ENCODE results near the gene RTL5.
"Not testable (repeated sequence)": the region's sequence is repeated elsewhere in the genome, so short reads cannot be mapped to it uniquely, and the experiment has no call there.

Gene RTL5
- total RNA-seq = 2.6 to 21.4 (median 6.5) reads per million in 17 experiments

DNA sequence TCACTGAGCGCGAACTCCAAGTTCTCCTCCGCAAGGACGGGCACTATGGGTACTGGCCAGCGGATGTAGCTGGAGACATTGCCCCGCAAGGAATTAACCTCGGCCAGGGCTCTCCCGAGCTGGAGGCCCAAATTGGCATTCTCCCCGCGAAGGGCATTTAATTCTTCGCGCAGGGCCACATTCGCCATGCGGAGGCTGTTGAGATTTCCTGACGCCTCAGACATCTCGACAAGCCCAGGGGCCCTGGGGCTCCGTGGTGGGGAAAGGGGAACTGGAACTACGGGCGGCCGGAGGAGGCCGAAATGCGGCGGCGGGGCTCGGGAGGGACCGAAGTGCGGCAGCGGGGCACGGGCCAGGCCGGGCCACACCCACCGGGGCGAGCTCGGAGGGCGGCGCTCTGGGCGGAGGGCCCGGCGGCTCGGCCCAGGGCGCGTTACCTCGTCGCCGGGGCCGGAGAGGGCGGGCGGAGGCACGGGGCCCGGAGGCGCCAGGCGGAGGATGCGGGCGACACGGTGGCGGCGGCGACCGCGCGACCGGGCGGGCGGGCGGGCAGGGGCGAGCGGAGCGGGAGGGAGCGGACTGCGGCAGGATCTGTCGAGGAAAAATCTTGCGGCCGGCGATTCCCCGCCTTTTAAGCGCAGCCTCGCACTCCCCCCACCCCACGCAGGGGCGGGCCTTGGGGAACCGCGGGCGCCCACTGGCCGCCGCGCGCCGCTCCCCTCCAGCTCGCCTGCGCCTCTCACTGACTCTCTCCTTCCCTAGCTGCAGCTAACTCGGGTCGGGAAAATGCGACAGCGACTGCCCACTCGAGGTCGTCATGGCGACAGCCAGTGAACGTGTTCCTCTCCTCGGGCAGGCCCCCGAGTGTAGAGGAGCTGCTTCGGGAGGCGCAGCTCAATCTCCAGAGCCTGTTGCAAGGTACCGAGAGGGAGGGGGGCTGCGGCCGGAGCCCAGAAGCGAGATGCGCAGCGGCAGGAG, at the start of gene RTL5:
RTL5 (minus strand) TSS at position 599 of the 978 bp plus-strand sequence.
- peak; percentile 83 to 91 (median 90) for DNase-seq

DNA sequence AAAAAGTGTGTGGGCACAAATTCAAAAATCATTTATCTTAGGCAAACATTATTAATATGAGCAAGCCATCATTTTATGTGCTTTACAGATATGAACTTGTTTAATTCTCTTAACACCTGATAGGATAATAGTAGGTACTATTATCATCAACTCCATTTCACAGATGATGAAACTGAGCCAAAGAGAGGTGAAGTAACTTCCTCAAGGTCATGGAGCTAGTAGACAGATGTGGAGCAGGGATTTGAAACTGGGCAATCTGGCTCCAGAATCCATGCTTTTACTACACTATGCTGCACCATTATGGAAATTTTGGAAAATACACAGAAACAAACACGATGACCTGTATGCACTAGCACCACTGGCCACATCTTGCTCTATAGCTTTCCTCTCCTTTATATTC, 48.8 kb upstream of the RTL5 start:
- peak in 2 of 4 experiments; percentile 3 to 21 for DNase-seq

DNA sequence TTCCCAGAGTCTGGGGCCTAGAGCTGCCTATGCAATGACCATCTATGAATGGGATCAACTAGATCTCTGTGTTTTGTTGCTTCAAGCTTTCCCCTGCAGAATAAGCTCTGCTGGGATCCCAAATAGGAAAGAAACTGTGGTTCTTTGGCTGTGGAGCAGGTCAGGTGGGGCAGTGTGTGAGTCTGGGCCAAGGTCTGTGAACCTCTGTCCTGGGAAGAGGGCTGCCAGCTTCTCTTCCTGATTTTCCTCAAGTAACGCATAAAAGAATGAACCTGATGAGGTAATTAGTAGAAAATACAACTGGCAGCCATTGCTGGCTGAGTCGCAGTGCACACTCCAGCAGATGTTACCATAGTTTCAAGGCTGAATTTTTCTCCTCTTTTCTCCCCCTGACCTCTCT, 45.3 kb upstream of the RTL5 start:
- no peak for DNase-seq

DNA sequence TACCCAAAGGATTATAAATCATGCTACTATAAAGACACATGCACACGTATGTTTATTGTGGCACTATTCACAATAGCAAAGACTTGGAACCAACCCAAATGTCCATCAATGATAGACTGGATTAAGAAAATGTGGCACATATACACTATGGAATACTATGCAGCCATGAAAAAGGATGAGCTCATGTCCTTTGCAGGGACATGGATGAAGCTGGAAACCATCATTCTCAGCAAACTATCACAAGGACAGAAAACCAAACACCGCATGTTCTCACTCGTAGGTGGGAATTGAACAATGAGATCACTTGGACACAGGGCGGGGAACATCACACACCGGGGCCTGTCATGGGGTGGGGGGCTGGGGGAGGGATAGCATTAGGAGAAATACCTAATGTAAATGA, 44.6 kb upstream of the RTL5 start:
- not testable (repeated sequence) for DNase-seq

DNA sequence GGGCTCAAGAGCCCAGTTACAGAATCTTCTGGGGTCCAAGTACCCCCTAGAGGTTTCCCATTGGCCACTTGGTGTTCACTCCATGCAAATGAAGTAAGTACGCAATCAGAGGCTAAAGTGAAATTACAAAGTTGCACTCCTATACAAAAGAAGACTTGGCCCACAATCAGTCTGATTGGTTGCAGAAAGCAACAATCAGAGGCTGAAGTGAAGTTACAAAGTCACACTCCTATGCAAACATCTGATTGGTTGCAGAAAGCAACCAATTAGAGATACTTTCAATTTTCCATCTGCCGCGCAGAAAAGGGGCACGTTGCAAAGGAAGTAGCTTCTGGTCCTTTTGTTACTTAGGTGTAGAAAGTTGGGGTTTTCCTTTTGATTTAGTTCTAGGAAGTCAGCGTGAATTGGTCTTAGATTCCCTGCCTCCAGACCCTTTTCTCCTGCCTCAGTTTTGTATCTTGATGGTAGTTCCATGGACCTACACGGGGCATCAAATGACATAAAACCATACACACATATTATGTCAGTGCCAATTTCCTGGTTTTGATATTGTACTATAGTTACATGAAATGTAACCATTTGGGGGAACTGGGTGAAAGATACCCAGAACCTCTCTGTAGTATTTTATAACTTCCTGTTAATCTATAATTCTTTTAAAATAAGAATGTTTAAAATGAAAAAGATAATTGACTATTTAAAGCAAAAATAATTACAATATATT, 37.5 kb upstream of the RTL5 start:
- peak; percentile 7 to 56 (median 40) for DNase-seq

DNA sequence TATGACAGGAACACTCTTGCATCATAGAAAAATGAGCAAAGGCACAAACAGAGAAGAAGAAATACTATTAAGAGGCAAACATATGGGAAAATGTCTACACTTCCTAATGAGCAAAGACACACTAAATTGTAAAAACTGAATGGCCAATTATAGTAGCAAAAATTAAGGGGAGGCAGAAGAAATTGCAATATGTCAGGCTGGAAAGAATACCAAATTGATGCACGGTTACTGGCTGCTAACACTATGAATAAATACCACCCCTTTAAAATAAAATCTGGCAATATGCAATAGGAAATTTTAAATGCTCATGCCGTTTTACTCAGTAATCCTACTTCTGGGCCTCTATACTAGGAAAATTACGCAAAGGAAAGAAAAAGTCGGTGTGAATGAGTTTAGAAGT, 33.8 kb upstream of the RTL5 start:
- no peak for DNase-seq

DNA sequence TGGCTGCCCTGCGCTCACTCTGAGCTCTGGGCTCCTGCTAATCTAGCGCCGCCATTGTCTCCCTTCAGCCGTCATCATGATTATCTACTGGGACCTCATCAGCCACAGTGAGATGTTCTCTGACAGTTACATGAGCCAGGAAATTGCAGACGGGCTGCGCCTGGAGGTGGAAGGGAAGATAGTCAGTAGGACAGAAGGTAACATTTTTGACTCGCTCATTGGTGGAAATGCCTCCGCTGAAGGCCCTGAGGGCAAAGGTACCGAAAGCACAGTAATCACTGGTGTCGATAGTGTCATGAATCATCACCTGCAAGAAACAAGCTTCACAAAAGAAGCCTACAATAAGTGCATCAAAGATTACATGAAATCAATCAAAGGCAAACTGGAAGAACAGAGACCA, 28.1 kb upstream of the RTL5 start:
- no peak for DNase-seq

DNA sequence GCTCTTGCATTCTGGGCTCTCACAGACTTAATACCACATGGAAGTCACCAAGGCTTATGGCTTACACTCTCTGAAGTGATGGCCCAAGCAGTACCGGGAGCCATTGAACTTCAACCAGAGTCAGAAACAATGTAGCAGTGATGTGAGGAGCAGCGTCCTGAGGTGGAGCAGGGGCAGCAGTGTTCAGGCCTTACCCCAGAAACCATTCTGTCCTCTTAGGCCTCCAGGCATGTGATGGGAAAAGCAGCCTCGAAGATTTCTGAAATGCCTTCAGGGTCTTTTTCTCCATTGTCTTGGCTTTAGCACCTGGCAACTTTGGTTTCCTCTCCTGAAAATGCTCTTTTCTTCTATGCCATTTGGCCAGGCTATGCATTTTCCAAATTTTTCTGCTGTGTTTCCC, 27.1 kb upstream of the RTL5 start:
- no peak for DNase-seq

DNA sequence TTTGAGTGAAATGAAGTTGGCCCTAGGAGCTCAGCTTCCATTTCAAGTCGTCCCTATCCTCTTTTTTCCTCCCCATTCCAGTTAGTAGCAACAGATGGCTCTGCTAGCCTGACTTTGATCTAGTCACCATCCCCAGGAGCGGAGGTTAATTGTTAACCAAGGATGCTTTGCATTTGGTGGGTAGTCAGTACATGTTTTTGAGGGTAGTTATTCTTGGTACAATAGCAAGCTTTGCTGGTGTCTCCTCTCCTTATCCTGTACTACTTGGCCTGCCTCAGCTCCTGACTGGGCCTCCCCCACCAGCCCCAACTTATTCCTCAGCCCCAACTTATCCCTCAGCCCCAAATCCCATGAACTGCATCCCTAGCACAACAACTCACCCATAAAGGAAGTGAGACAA, 14.8 kb upstream of the RTL5 start:
- DNase-seq = no peak

DNA sequence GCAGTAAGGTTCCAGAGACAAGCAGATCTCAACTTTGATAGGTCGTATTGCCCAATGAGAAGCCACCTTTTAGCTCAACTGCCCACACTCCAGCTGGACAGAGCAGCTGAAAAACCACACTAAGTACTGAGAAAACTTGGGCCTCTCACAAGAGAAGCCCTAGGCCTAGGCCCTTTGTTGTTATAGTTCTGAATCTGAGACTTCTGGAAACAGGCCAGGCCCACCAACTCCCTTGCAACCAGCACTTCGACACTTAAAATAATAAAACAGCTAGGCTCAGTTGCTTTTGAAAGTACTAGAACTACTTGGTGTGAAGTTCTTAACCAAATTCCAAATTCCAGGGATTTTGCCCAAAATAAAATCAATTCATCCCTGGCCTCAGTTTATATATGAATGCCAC, 13.5 kb upstream of the RTL5 start:
- DNase-seq = no peak

DNA sequence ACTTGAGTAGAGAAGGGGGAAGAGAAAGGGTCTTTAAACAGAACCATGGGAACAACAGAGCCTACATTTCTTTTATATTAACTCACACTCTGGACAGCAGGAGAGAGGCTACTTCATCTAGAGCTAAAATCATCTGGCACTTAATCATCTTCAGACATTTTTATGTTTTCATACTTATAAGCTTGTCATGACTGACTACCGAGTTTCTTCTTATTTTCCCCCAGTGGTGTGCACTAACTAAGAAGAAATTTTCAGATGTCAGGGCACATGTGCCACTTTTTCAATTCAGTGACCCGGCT, 11.8 kb upstream of the RTL5 start:
- no peak for DNase-seq

DNA sequence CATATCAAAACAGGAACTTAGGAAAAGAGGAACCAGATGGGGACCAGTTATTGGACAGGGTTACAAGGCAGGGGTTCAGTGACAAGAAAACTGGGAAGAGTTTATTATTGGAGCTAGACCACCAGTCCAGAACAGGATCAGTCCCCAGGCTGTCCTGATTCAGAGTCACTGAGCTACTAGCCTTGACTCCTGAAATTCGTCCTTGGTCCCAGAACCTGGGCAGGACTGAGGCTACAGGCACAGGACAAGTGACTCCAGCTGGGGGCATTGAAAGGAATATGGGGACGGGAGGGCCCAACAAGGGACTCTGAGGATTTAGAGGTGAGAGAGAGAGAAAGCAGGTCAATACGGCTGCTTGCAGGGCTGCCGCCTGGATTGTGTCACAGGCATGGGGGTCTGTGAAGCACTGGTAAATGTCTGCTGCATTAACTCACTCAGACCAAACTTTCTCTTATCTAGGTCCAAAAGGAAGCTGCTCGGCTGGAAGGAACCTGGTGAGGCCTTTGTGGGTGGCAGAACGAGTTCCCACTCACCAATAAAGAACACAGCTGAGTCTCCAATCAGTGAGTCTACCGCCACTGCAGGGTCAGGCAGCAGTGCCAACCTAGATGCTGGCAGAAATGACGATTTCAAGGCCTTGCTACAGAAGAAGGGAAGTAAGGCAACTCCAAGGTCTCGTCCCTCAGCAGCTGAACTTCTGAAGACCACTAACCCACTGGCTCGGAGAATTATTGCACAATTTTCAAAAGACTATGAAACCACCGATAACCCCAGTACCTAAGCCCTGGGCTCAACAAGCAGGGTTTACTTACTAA, 11.3 kb upstream of the RTL5 start:
- DNase-seq = peak in 2 of 4 experiments; percentile 21 to 26

DNA sequence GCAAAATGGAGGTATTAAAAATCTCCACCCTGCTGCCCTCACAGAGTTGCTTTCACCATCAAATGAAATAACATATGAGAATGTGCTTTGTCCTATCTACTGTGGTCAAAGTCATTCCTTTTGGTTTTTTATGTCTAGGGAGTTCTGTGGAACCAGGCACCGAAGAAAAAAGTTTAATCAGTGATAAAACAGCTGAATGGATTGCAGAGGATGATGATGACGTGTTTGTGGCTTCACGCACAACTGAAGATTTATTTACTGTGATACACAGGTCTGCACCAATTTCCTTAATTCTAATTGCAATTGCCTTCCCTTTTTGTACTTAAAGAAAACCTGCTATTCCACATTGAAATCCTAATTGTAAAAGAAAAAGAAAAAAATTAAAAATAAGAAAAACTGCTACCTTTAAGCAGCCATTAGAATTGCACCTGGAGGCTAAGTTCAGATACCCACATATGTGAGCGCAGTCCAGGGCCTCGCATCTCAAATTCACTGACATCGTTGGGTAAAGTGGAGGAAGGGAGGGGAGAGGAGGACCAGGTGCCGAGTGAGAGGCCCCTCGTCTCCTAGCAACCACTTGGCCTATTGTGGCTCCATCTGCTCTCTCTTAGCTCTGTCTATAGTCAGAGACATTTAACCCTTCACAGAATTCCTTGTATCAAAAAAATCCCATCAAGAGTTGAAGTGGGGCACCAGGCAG, 10.5 kb upstream of the RTL5 start:
- DNase-seq = no peak

DNA sequence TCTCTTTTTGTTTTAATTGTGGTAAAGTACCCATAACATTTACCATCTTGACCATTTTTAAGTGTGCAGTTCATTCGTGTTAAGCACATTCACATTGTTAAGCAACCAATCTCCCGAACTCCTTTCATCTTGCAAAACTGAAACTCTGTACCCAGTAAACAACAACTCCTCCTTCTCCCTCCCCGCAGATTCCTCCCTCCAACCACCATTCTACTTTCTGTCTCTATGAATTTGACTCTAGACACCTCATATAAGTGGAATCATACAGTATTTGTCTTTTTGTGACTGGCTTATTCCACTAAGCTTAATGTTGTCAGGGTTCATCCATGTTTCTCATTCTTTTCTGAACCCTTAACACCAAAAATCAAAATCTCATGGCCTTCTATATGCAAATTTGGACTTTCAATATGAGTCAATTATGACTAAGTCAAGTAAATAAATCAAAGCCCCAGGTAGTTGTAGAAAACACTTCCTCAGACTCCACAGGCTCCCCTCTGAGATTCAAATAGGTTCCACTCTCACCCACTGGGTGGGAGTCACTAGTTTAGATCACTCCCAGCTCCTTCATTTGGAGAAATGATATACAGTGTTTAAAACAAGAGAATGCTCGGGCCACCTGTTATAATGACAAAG, 9.8 kb upstream of the RTL5 start:
- DNase-seq = no peak

DNA sequence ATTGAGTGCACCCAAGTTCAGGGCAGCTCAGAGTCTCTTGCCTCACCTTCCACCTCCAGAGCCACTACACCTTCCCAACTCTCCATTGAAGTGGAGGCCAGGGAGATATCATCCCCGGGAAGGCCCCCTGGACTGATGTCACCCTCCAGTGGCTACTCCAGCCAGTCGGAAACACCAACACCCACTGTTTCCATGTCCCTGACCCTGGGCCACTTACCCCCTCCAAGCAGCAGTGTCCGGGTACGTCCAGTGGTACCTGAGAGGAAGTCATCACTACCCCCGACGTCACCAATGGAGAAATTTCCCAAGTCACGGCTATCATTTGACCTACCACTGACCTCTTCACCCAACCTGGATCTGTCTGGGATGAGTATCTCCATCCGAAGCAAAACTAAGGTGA, 7.8 kb upstream of the RTL5 start:
- DNase-seq = no peak

DNA sequence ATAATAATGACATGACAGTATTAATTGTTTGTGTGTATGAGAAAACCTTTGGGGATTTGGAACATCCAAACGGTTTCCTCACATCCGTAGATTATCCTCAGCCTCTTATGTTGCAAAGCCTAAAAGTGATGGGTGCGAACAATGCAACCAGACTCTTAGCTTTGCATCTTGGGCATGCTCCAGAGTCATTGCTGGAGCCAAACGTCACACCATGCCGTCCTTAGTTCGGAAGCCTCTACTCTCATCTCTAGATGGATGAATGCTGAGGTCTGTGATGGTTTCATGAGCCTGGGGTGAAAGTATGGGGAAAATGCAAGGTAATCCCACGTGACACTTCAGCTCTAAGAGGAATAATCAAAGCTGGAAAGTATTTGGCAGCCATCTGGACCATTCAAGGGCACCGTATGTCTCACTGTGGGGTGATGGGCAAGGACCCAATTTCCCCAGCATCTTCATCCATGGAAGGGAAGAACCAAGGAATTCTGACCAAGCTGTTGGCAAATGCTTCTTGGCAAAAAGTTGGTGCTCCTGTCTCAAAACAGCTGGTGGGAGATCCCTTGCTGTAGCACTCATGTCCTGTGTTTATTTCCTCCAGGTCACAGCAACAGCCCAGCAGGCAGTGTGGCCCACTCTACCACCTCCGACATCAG, 6.3 kb upstream of the RTL5 start:
- DNase-seq = no peak

DNA sequence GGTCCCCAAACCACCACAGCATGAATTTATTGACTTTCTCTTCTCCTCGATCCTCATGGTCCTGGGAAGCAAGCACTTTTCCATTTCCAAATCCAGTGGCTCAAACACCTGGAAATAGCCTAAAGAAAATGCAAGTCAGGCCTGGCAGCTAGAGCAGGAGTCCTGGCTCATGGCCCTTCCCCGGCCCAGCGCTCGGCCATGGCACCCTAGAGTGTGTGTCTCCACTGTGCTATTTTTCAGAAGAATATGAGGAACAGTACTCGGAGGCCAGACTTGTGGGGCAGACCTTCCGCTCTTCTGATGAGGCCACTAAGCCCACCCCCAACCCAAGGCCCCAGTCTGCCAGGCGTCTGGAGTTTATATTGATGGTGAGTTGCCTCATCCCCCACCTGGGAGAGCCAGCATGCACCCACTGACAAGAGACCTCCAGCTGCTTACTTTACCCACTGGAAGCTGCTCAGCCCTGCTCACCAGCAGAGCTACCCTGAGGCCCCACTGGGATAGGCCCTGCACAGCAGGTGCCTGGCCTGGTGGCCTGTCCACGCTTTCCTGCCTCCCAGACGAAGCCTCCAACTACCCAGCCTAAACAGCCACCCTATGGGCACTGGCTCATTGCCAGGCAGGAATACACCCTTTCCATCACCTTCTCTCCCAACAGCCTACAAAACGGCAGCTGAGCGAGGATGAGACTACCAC, 2.3 kb upstream of the RTL5 start:
- no peak for DNase-seq

DNA sequence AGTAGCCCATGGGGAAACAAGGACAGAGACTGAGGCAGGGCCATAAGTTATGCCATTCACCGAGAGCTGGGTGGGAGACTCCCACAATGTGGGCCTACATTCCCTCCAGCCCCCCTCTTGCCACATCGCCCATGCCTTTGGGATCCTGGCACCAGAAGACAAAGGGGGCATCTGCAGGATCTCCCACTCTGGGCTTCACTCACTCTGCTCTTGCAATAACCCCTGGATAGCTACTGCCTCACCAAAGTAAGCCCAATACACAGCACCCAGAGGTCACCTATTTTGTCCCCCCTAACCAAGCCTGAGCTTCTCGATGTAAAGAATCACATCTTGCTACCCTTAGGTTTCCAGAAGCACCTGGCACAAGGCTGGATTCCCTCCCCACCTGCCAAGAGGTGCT, 741 bp upstream of the RTL5 start:
- DNase-seq = no peak

DNA sequence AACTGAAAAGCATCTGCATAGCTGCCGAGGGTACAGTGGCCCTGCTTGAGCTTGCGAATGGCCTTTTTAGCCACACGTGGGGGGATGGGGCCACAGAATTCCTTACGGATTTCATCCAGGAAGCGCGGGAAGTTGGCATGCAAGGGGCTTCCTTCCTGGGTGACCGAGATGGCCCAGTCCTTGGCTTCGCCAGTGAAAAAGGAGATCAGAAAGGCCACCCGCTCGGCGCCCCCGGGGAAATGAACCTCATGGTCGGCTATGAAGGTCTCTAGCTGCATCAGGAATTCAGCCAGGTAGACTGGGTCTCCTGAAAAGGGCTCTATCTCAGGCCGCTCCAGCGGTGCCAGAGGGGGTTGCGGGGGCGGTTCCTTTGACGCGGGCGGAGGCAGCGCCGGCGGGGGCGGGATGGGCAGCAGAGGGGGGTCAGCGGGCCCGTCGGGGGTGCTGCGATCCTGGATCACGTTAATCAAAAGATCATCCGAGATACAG, 909 bp downstream of the RTL5 start:
- no peak for DNase-seq

DNA sequence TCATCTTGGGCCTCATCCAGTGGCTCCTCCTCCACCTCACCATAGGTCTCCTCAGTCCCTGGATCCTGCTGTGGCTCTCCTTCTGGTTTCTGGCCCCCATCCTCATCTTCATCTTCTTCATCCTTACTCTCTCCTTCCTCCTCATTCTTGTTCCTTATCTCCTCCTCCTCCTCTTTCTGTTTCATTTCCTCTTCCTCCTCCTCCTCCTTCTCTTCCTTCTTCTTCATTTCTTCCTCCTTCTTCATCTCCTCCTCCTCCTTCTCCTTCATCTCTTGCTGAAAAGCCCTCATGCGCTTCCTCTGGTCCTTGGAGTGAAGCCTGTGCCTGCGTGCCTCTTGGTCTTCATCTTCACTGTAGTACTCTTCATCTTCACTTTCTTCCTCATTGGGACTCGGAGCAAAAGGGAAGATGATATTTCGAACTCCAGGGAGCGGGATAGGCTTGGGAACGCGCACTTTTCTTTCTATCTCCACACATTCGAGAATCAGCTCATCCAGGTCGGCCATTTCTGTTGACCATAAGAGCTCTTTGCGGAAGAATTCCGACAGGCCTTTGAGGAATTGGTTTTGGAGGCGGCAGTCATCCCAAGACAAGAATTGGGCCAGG, 1.5 kb downstream of the RTL5 start:
- no peak for DNase-seq

All from suppressor macrophage (primary cell).